ENCODE measurements around the gene ILKAP. TPM values are rescaled to one million over a fixed set of nuclear protein-coding genes. Genes with fewer than 3 reads are reported as not detected.

Gene ILKAP
- total RNA-seq, 1 donor from 2014 or later = 34.1 TPM

- DNase-seq (ENCODE audit: extremely low spot score, unreplicated experiment) = no peak
- no peaks in the 10 kb centered on the region for H3K9me3 Mint-ChIP-seq (ENCODE audit: unreplicated experiment)
- H3K36me3 Mint-ChIP-seq (ENCODE audit: unreplicated experiment) = no peaks in the 10 kb centered on the region
- TF ChIP-seq, protein P1, sequence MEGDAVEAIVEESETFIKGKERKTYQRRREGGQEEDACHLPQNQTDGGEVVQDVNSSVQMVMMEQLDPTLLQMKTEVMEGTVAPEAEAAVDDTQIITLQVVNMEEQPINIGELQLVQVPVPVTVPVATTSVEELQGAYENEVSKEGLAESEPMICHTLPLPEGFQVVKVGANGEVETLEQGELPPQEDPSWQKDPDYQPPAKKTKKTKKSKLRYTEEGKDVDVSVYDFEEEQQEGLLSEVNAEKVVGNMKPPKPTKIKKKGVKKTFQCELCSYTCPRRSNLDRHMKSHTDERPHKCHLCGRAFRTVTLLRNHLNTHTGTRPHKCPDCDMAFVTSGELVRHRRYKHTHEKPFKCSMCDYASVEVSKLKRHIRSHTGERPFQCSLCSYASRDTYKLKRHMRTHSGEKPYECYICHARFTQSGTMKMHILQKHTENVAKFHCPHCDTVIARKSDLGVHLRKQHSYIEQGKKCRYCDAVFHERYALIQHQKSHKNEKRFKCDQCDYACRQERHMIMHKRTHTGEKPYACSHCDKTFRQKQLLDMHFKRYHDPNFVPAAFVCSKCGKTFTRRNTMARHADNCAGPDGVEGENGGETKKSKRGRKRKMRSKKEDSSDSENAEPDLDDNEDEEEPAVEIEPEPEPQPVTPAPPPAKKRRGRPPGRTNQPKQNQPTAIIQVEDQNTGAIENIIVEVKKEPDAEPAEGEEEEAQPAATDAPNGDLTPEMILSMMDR (IDR thresholded peaks at IDR 0.05) = no peak
- no peak overlapping the region for H3K27ac Mint-ChIP-seq (ENCODE audit: unreplicated experiment)
- no peak overlapping the region for H3K4me3 Mint-ChIP-seq (ENCODE audit: unreplicated experiment)
- peaks cover 24% of the 10 kb centered on the region for H3K4me1 Mint-ChIP-seq (ENCODE audit: unreplicated experiment)
- no peaks in the 10 kb centered on the region for H3K27me3 Mint-ChIP-seq (ENCODE audit: unreplicated experiment)
Measured at GRCh38 chr2:238140721-238141540, 62.6 kb downstream of the ILKAP start.

- TF ChIP-seq, protein P1 (IDR thresholded peaks at IDR 0.05) = no peak
- H3K36me3 Mint-ChIP-seq (ENCODE audit: unreplicated experiment) = no peaks in the 10 kb centered on the region
- H3K9me3 Mint-ChIP-seq (ENCODE audit: unreplicated experiment) = no peaks in the 10 kb centered on the region
- H3K4me3 Mint-ChIP-seq (ENCODE audit: unreplicated experiment) = no peak overlapping the region
- peaks cover 24% of the 10 kb centered on the region for H3K4me1 Mint-ChIP-seq (ENCODE audit: unreplicated experiment)
- H3K27ac Mint-ChIP-seq (ENCODE audit: unreplicated experiment) = no peak overlapping the region
- H3K27me3 Mint-ChIP-seq (ENCODE audit: unreplicated experiment) = no peaks in the 10 kb centered on the region
- no peak for DNase-seq (ENCODE audit: extremely low spot score, unreplicated experiment)
Measured at GRCh38 chr2:238140040-238140439, 63.5 kb downstream of the ILKAP start.

DNA sequence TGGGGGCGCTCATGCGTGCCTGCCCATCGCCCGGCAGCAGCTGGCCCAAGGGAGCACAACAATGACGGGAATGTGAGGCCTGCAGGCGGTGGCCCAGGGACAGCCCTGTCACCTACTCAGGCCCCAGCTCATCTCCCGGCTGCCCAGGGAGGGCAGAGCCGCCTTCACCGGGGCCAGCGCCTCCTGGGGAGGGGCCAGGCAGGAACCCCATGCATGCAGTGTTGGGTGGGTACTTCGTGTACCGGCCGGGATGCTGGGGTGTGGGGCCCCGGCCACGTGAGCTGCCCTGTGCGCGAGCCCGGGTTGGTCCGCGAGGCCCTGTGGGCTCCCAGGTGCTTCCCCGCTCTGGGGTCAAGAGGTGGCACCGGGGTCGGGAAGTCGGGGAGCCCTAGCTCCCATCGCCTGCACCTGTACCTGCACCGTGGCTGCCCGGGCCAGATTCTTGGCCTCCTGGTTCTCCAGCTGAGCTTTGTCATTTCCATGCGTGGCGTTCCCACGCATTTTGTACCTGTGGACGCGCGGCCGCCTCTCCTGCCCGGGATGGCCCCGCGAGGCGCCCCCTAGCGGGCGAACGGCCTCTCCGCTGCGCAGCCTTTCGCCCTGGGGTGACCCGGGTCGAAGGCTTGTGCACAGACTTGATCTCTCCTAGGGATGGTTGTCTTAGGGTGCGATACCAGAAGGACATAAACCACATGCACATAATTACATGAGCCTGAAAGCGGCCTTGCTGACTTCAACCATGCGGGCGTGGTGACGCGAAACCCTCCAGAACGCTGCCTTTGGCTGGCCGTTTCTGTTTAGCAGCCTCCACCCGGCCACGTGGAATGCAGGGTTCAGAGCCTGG, 64.1 kb downstream of the ILKAP start:
- no peaks in the 10 kb centered on the region for H3K9me3 Mint-ChIP-seq (ENCODE audit: unreplicated experiment)
- TF ChIP-seq, protein P1 (IDR thresholded peaks at IDR 0.05) = peak; percentile 45
- H3K27me3 Mint-ChIP-seq (ENCODE audit: unreplicated experiment) = no peaks in the 10 kb centered on the region
- peaks cover 24% of the 10 kb centered on the region for H3K4me1 Mint-ChIP-seq (ENCODE audit: unreplicated experiment)
- H3K4me3 Mint-ChIP-seq (ENCODE audit: unreplicated experiment) = no peak overlapping the region
- no peaks in the 10 kb centered on the region for H3K36me3 Mint-ChIP-seq (ENCODE audit: unreplicated experiment)
- no peak for DNase-seq (ENCODE audit: extremely low spot score, unreplicated experiment)
- no peak overlapping the region for H3K27ac Mint-ChIP-seq (ENCODE audit: unreplicated experiment)

DNA sequence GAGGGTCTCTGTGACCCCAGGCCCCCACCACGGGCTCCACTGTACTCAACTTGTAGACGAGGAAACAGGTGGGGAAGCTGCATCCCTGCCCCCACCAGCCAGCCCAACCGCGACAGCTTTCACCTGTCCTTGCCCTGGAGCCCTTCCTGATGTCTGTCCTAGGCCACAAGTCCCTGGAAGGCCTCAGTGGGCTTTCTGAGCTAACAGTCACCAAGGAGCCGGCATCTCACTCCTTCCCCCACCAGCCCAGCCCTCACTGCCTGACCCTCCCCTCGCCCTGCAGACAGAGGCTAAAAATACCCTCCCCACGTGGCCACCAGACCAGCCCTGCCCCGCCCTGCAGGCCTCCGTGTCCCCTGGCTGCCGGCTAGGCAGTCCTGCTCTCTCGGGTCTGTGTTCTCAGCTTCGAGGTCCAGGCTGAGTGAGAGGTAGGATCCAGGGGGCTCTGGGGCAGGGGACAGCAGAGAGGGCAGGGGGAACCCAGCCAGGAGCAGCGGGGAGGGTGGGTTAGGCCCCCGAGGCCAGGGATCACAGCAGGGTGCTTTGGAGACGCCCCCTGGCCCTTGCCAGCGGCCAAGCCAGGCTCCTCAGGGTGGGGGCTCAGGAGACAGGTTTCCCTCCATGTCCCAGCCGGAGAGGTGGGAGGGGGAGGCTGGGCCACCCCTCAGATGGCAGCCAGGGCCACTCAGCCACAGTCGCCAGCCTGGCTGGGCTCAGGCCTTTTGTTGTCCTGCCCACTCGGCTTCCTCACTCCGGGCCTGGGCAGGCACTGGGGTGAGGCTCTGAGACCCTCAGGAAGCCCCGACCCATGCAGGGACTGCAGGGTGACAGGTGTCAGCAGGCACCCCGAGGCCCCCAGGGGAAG, 64.9 kb downstream of the ILKAP start, which contains the start of gene KLHL30:
TSS of gene KLHL30 (plus strand) at position 338 of the 865 bp plus-strand sequence. CDS start 2,087 bp downstream, outside the sequence.
- H3K4me1 Mint-ChIP-seq (ENCODE audit: unreplicated experiment) = peaks cover 19% of the 10 kb centered on the region
- no peaks in the 10 kb centered on the region for H3K9me3 Mint-ChIP-seq (ENCODE audit: unreplicated experiment)
- H3K36me3 Mint-ChIP-seq (ENCODE audit: unreplicated experiment) = no peaks in the 10 kb centered on the region
- no peak for DNase-seq (ENCODE audit: extremely low spot score, unreplicated experiment)
- H3K27ac Mint-ChIP-seq (ENCODE audit: unreplicated experiment) = no peak within 1 kb of the TSS
- TF ChIP-seq, protein P1 (IDR thresholded peaks at IDR 0.05) = no peak
- H3K4me3 Mint-ChIP-seq (ENCODE audit: unreplicated experiment) = no peak within 1 kb of the TSS
- H3K27me3 Mint-ChIP-seq (ENCODE audit: unreplicated experiment) = no peaks in the 10 kb centered on the region
